Osteoblast (primary cell): ENCODE measurements around the gene GRM7. TPM values are rescaled to one million over a fixed set of nuclear protein-coding genes. Genes with fewer than 3 reads are reported as not detected.
A peak's percentile ranks its signal among the peaks of the same experiment; 100 is the strongest.

ENCODE experiments used
- DNase-seq: peaks from one replicate; pipeline ENCODE4 v3.0.0; 2011; ENCODE audit warnings: low spot score, mixed read lengths; ENCODE audit not compliant: insufficient read length; ENCODE audit errors: missing footprints
- H2AFZ ChIP-seq: 2 replicates; pipeline ENCODE4 v1.6.0; 2011; ENCODE audit warnings: mild to moderate bottlenecking, low read length
- H3K27ac ChIP-seq: 2 replicates; pipeline ENCODE4 v1.5.1; 2011; ENCODE audit warnings: mild to moderate bottlenecking, low read depth, low read length, moderate library complexity
- H3K27me3 ChIP-seq: 2 replicates; pipeline ENCODE4 v1.6.0; 2012; ENCODE audit warnings: mild to moderate bottlenecking, control low read depth, inconsistent platforms, low read length, moderate library complexity; ENCODE audit not compliant: insufficient read depth
- H3K36me3 ChIP-seq: 2 replicates; pipeline ENCODE4 v1.5.1; 2011; ENCODE audit warnings: mild to moderate bottlenecking, low read length, control low read depth, moderate library complexity; ENCODE audit not compliant: insufficient read depth
- H3K4me1 ChIP-seq: 2 replicates; pipeline ENCODE4 v1.5.1; 2011; ENCODE audit warnings: mild to moderate bottlenecking, low read length, control low read depth, moderate library complexity; ENCODE audit not compliant: insufficient read depth
- H3K4me2 ChIP-seq: 2 replicates; pipeline ENCODE4 v1.6.0; 2011; ENCODE audit warnings: mild to moderate bottlenecking, low read length; ENCODE audit not compliant: insufficient read depth
- H3K4me3 ChIP-seq: fragments of 200-600 bp; sonication (generic); 3 replicates; pipeline ENCODE4 v1.5.1; 2012; ENCODE audit warnings: mild to moderate bottlenecking, low read length, inconsistent platforms; ENCODE audit not compliant: insufficient read depth
- H3K79me2 ChIP-seq: 2 replicates; pipeline ENCODE4 v1.6.0; 2012; ENCODE audit warnings: mild to moderate bottlenecking, low read length, control low read depth, inconsistent platforms; ENCODE audit not compliant: insufficient read depth
- H3K9me3 ChIP-seq: 2 replicates; pipeline ENCODE4 v1.5.1; 2011; ENCODE audit warnings: low read depth, low read length, control low read depth
- H4K20me1 ChIP-seq: 2 replicates; pipeline ENCODE4 v1.6.0; 2012; ENCODE audit warnings: mild to moderate bottlenecking, low read length, control low read depth; ENCODE audit not compliant: insufficient read depth
- total RNA-seq: library from RNA; depleted of rRNA; stranded (reverse); fragments of >200 nt; gene quantifications from 2 replicates; pipeline ENCODE4 v1.2.3, GENCODE V29; 2012
- TF ChIP-seq, protein P1 (sequence below): IDR thresholded peaks from 2 replicates; pipeline ENCODE4 v1.5.1; 2011; ENCODE audit warnings: mild to moderate bottlenecking, low read depth, low read length, moderate library complexity; ENCODE audit errors: extremely low read depth

The GRM7 gene
- total RNA-seq, 1 donor: not detected

DNA sequence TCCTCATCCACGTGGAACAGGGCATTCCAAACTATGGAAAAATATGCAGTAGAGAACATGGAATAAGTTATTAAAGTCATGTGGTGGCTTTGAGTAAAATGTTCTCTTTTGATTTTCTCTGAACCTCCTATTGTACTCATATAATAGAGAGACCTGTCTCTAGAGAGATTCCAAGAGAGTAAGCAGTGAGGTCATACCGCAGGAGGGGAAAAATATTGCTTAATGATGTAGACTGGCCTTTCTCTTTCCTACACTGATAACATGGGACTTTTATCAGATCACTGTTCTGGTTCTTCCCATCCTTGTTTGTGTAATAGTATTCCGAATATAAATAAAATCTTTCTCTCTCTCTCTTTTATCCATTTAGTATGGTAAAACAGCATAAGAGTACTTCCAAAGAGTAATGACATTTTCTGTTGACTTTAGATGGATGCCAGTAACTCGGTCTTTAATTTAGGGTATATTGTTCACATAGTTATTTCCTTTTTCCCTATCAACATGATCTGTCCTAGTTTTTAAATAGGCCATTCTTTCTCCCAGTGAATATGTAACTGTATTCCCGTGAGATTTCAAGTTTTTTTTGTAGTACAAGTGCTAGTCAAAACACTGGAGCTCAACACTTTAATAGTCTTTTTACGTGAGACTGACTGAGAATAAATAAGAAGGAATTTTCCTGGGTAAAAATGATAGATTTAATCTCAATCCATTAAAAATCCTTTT lies 826.7 kb downstream of the GRM7 start:
- Histone ChIP-seq H3K79me2 (no peaks in the 10 kb centered on the region), H2AFZ (no peak overlapping the region), H3K27ac (no peak overlapping the region), H3K9me3 (no peaks in the 10 kb centered on the region), H3K27me3 (no peaks in the 10 kb centered on the region), H3K4me2 (no peak overlapping the region), H3K4me3 (no peak overlapping the region), H4K20me1 (no peaks in the 10 kb centered on the region), H3K4me1 (no peaks in the 10 kb centered on the region), H3K36me3 (no peaks in the 10 kb centered on the region)
- DNase-seq: no peak
- TF ChIP-seq, protein P1, sequence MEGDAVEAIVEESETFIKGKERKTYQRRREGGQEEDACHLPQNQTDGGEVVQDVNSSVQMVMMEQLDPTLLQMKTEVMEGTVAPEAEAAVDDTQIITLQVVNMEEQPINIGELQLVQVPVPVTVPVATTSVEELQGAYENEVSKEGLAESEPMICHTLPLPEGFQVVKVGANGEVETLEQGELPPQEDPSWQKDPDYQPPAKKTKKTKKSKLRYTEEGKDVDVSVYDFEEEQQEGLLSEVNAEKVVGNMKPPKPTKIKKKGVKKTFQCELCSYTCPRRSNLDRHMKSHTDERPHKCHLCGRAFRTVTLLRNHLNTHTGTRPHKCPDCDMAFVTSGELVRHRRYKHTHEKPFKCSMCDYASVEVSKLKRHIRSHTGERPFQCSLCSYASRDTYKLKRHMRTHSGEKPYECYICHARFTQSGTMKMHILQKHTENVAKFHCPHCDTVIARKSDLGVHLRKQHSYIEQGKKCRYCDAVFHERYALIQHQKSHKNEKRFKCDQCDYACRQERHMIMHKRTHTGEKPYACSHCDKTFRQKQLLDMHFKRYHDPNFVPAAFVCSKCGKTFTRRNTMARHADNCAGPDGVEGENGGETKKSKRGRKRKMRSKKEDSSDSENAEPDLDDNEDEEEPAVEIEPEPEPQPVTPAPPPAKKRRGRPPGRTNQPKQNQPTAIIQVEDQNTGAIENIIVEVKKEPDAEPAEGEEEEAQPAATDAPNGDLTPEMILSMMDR: no peak

DNA sequence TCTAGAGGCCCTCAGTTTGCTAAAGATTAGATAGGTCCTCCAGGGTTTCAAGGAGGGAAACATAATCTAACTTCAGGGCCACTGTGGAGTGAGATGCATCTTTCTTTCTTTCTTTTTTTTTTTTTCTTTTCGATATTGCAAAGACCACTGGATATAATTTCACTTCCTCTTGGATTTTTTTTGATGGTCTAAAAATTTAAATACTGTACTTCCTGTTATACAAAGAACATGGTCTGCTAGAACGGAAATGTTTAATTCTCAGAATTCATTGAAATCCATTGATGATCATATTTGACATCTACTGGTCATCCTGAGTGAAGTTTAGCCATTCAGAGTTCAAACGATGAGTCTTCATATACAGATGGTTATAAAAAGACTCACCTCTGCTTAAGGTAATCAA lies 832.0 kb downstream of the GRM7 start:
- DNase-seq: no peak
- no peaks in the 10 kb centered on the region for H4K20me1 ChIP-seq
- no peaks in the 10 kb centered on the region for H3K27me3 ChIP-seq
- H2AFZ ChIP-seq: no peak overlapping the region
- H3K79me2 ChIP-seq: no peaks in the 10 kb centered on the region
- H3K27ac ChIP-seq: no peak overlapping the region
- no peak overlapping the region for H3K4me3 ChIP-seq
- TF ChIP-seq, protein P1: no peak
- no peaks in the 10 kb centered on the region for H3K9me3 ChIP-seq
- no peak overlapping the region for H3K4me2 ChIP-seq
- H3K4me1 ChIP-seq: no peaks in the 10 kb centered on the region
- H3K36me3 ChIP-seq: no peaks in the 10 kb centered on the region

DNA sequence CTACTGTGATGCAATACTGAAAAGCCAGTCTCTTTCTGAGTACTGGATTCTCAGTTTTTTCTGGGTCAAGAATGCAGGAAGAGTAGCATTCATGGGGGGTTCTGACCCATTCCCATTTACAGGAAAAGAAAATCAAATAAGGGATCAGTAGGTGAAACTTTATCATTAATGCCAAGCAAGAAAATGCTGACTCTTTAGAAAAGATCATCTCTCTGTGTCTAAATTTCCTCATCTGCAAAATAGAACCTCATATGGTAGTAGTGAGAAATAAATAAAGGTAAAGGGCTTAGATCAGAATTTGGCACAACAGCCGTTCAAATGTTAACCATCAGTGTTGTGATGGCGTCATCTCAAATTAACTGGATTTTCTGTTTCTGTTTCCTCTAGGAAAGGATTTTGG lies 833.1 kb downstream of the GRM7 start:
- H3K4me1 ChIP-seq: no peaks in the 10 kb centered on the region
- H2AFZ ChIP-seq: no peak overlapping the region
- H3K27ac ChIP-seq: no peak overlapping the region
- H3K9me3 ChIP-seq: no peaks in the 10 kb centered on the region
- H3K36me3 ChIP-seq: no peaks in the 10 kb centered on the region
- no peaks in the 10 kb centered on the region for H4K20me1 ChIP-seq
- TF ChIP-seq, protein P1: no peak
- no peak overlapping the region for H3K4me2 ChIP-seq
- no peak overlapping the region for H3K4me3 ChIP-seq
- no peaks in the 10 kb centered on the region for H3K27me3 ChIP-seq
- H3K79me2 ChIP-seq: no peaks in the 10 kb centered on the region
- peak; percentile 23 for DNase-seq

DNA sequence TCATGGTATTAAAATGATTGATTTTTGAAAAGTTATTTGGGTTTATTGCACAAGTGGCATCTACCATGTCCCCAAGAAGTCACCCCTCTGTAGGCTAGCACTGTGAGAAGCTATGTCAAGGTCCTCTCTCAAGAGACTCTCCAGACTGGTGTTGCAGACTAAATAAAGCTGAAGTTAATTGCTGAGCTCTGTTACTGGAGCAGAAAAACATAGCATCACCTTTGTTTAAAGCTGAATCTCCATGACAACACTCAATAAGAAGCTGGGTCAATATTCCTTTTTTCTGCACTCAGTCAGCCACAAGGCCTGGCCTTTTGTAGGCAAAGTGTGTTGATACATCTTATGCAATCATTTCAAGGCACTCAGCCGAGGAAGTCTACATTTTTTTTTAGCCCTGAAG lies 834.1 kb downstream of the GRM7 start:
- Histone ChIP-seq H3K27ac (no peak overlapping the region), H4K20me1 (no peaks in the 10 kb centered on the region), H2AFZ (no peak overlapping the region), H3K4me2 (no peak overlapping the region), H3K36me3 (no peaks in the 10 kb centered on the region), H3K79me2 (no peaks in the 10 kb centered on the region), H3K27me3 (no peaks in the 10 kb centered on the region), H3K9me3 (no peaks in the 10 kb centered on the region), H3K4me3 (no peak overlapping the region), H3K4me1 (no peaks in the 10 kb centered on the region)
- no peak for DNase-seq
- TF ChIP-seq, protein P1: no peak
